NCI-H146 treated with DMSO at 0.1 percent for 48 hours (cell line): ENCODE results near the gene NOC4L.

Experiments
- DNase-seq: peaks from one replicate; lab custom pipeline; 2025; ENCODE audit not compliant: unreplicated experiment; lab: John Stamatoyannopoulos, UW

NOC4L gene

GRCh38 chr12:132154941-132155770 is 10.9 kb downstream of the NOC4L start:
- no peak for DNase-seq

DNA sequence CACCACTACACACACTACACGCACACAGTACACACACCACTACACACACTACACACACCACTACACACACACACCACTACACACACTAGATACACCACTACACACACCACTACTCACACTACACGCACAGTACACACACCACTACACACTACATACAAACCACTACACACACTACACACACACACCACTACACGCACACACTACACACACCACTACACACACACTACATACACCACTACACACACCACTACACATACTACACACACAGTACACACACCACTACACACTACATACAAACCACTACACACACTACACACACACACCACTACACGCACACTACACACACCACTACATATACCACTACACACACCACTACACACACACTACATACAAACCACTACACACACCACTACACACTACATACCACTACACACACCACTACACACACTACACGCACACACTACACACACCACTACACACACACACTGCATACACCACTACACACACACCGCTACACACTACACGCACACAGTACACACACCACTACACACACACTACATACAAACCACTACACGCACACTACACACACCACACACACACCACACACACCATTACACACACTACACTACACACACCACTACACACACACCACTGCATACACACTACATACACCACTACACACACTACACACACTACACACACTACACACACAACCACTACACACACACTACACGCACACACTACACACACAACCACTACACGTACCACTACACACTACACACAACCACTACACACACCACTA is 11.7 kb downstream of the NOC4L start:
- no peak for DNase-seq

- DNase-seq: no peak
These were observed 12.5 kb downstream of the NOC4L start for GRCh38 chr12:132156573-132157325.

DNA sequence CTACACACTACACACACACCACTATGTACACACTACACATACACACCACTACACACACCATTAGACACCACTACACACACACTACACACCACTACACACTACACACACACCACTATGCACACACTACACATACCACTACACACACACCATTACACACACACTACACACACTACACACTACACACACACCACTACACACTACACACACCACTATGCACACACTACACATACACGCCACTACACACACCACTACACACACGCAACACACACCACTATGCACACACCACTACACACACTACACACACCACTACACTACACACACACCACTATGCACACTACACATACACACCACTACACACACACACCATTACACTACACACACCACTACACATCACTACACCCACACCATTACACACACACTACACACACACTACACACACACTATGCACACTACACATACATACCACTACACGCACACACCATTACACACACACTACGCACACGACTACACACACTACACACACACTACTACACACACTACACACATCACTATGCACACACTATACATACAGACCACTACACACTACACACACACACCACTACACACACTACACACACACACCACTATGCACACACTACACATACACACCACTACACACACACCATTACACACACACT is 13.6 kb downstream of the NOC4L start:
- DNase-seq: no peak

DNA sequence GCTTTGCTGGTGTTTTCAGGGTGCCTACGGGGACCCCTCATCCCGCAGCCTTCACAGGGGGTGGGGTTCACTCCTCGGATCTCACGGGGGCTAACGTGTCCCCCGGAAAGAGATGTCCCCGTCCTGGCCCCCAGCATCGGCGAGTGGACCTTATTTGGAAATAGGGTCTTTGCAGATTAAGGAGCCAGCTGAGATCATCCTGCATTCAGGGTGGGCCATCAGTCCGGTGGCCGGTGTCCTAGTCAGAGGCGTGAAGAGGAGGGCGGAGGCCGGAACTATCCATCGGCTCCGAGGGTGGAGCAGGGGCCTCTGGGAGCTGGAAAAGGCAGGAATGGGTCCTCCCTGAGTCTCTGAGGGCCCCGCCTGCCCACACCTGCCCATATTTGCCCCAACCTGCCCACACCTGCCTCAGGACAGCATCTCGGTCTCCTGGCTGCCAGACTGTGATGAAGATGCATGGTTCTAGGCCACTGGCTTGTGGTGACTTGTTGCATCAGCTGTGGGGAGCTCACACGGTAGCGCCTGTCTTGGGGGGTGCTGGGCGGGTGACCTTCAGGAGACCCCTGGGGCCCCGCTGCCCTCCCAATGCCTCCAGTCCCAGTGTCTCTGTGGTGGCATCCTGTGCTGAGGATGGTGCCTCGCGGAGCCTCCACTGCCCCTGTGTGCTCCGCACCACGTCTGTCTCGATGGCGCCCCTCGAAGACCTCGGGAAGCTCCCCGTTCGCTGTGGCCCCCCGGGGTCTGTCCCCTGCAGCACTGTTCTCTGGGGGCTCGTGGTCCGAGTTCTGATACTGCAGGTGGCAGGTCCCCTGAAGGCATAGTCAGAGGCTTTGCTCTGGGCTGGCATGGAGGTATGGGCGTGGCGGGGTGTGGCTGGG is 14.7 kb downstream of the NOC4L start:
- no peak for DNase-seq

DNA sequence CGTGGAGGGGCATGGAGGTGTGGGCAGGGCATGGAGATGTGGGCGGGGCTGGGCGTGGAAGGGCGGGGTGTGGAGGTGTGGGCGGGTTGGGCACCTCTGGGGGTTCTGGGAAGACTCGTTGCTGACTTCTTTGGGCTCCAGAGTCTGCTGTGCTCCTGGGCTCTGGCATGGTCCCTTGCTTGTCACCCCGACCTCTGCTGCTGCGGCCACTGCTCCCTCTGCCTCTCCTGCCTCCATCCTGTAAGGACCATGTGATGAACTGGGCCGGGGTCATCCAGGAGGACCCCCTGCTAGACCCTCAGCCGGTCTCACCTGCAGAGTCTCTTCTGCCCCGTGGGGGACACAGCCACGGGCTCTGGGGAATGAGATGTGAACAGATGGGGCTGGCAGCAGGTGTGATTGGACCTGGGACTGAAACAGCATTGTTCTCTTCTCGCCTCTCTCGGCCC is 15.3 kb downstream of the NOC4L start:
- no peak for DNase-seq

GRCh38 chr12:132160016-132160415 is 15.8 kb downstream of the NOC4L start:
- no peak for DNase-seq

GRCh38 chr12:132160601-132161035 is 16.4 kb downstream of the NOC4L start:
- no peak for DNase-seq

DNA sequence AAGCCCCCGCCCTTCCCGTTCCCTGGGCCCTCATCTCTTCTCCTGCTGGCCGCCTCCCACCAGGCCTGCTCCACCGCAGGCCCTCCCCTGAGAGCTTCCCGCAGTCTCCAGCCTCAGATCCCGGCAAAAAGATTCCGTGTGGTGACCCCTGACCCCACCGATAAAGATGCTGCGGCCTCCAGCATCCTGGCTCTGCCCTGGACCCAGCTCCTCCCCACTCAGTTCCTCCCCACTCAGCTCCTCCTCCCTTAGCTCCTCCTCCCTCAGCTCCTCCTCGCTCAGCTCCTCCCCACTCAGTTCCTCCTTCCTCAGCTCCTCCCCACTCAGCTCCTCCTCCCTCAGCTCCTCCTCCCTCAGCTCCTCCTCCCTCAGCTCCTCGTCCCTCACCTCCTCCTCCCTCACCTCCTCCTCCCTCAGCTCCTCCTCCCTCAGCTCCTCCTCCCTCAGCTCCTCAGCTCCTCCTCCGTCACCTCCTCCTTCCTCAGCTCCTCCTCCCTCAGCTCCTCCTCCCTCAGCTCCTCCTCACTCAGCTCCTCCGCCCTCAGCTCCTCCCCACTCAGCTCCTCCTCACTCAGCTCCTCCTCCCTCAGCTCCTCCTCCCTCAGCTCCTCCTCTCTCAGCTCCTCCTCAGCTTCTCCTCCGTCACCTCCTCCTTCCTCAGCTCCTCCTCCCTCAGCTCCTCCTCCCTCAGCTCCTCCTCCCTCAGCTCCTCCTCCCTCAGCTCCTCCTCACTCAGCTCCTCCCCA is 17.0 kb downstream of the NOC4L start:
- no peak for DNase-seq

- DNase-seq: no peak
These were observed 17.7 kb downstream of the NOC4L start for GRCh38 chr12:132161796-132162507.

DNA sequence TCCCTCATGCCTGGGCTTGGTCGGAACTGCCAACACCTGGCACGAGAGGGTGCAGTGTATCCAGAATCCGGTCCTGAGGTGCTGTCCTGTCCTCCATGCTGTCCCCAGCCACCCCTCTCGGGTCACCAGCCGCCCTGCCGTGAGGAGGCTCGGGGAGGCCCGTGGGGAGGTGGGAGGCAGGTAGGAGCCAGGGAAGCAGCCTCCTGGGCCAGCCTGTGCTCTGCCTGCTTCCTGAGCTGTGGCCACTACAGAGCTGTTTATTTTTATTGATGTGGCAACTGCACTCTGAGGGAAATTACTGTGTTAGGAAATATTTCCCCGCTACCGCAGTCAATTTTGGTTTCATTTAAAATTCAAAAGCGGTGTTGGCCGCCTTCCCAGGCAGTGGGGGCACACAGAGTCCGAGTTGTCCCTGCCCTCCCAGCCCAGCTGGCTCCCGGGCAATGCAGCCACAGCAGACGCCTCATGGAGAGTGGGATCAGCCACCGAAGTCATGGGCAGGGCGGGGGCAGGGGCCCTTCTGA is 18.3 kb downstream of the NOC4L start:
- DNase-seq: no peak

- no peak for DNase-seq
These were observed 19.0 kb downstream of the NOC4L start for GRCh38 chr12:132163041-132163910.

- no peak for DNase-seq
These were observed 19.6 kb downstream of the NOC4L start for GRCh38 chr12:132163911-132164288.

DNA sequence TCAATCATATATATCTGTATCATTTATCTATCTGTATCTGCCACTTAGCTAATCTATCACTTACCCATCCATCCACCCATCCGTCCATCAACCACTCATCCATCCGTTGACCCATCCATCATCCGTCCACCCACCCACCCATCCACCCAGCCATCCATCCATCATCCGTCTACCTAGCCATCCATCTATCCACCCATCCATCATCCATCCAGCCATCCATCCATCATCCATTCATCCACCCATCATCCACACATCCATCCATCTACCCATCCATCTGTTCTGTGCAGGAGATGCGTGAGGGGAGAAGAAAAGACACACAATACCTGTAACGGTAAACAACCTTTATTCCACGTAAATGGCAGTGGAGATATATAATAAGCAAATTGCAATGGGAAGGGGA is 20.2 kb downstream of the NOC4L start:
- DNase-seq: no peak

DNA sequence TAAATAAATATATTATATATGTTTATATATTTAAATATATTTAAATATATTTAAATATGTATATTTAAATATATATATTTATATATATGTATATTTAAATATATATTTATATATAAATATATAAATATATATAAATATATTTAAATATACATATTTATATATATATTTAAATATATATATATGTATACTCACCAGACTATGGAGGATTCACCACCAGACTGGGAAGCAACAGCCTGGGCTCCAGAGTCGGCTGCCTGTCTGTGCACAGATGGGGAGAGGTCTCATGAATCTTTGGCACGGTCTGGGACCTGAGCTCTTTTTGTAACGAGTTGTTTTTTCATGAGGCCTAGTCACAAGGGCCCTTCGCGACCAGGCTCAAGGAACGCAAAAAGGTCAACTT is 21.3 kb downstream of the NOC4L start:
- DNase-seq: no peak

GRCh38 chr12:132166093-132166492 is 21.8 kb downstream of the NOC4L start:
- no peak for DNase-seq

DNA sequence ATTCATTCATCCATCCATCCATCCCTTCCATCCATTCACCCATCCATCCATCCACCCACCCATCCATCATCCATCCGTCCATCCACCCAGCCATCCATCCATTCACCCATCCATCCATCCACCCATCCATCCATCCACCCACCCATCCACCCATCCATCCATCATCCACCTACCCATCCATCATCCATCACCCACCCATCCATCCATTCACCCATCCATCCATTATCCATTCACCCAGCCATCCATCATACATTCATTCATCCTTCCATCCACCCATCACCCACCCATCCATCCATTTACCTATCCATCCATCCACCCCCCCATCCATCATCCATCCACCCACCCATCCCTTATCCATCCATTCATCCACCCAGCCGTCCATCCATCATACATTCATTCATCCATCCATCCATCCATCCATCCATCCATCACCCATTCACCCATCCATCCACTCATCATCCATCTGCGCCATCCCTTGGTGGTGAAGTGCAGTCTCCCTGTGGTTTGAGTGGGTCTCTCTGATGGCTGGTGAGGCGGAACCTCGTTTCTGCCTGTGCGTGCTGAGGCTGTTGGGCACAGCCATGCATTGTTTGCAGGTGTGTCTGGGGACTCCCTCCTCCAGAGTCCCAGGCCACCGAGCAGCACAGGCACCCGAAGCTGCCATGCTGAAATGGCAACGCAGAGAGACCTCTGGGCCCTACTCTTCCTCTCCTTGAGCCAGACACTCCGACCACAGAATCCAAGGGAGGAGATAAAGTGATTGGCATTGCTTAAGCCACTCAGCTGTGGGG is 22.7 kb downstream of the NOC4L start:
- DNase-seq: no peak
